Measurements from ENCODE around the gene ST3GAL3. TPM values are rescaled to one million over a fixed set of nuclear protein-coding genes. Genes with fewer than 3 reads are reported as not detected.

The ST3GAL3 gene
- total and polyA plus RNA-seq, 12 donors = 14.5 to 39.3 (median 31.7) TPM

GRCh38 chr1:43742026-43742425, 34.7 kb downstream of the ST3GAL3 start:
- Histone ChIP-seq H3K9me3 (no peaks in the 10 kb centered on the region), H3K4me1 (peaks cover 0 to 8% (median 0%) of the 10 kb centered on the region in 9 donors), H3K4me3 (no peak overlapping the region), H3K27me3 (no peaks in the 10 kb centered on the region), H3K36me3 (peaks cover 0 to 65% (median 0%) of the 10 kb centered on the region in 9 donors), H3K27ac (no peak overlapping the region)
- ATAC-seq (no peak), DNase-seq (no peak)
- WGBS, 2 donors = 88 to 94% methylated on average over 4 of the region's 4 CpGs
- intact Hi-C loops (cut with DNase I) = no loop called here
- no peak for TF ChIP-seq CTCF (IDR thresholded peaks at IDR 0.05)

DNA sequence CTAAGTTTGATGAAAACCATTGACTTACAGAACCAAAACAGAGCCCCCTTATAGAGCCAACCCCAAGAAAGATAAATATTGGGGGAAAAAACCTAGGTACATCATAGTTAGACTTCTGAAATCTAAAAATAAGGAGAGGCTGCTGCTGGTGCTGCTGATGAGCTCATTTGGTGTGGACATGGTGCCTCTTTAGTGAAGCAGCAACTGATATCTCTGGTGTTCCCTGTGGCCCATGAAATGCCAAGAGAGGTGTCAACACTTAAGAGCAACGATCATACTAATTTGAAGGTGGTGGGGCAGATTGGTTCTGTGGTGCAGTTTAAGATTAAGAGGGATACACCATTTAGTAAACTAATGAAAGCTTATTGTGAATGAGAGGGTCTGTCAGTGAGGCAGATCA, 35.9 kb downstream of the ST3GAL3 start:
- ATAC-seq = peak in 7 of 8 donors; percentile 34 to 90 (median 72)
- TF ChIP-seq CTCF (IDR thresholded peaks at IDR 0.05) = no peak

GRCh38 chr1:43747736-43748135, 40.4 kb downstream of the ST3GAL3 start:
- H3K4me1 ChIP-seq = peaks cover 0 to 8% (median 0%) of the 10 kb centered on the region in 9 donors
- WGBS, 2 donors = 98 to 99% methylated on average over 4 of the region's 4 CpGs
- intact Hi-C loops (cut with DNase I) = no loop called here
- no peak for DNase-seq
- H3K27ac ChIP-seq = no peak overlapping the region
- no peak for ATAC-seq
- no peak overlapping the region for H3K4me3 ChIP-seq
- H3K36me3 ChIP-seq = peaks cover 0 to 20% (median 0%) of the 10 kb centered on the region in 9 donors
- TF ChIP-seq CTCF (IDR thresholded peaks at IDR 0.05) = no peak
- no peaks in the 10 kb centered on the region for H3K9me3 ChIP-seq
- no peaks in the 10 kb centered on the region for H3K27me3 ChIP-seq

More for the DNA sequence above, 35.9 kb downstream of the ST3GAL3 start:
- DNase-seq = peak in 1 of 2 donors; percentile 8
- H3K9me3 ChIP-seq = no peaks in the 10 kb centered on the region
- no peaks in the 10 kb centered on the region for H3K27me3 ChIP-seq
- no peak overlapping the region for H3K4me3 ChIP-seq
- peaks cover 0 to 60% (median 0%) of the 10 kb centered on the region in 9 donors for H3K36me3 ChIP-seq
- 58 to 66% methylated on average over 1 of the region's 1 CpG for WGBS, 2 donors
- no peak overlapping the region for H3K27ac ChIP-seq
- intact Hi-C loops (cut with DNase I) = no loop called here
- peaks cover 0 to 8% (median 0%) of the 10 kb centered on the region in 9 donors for H3K4me1 ChIP-seq

DNA sequence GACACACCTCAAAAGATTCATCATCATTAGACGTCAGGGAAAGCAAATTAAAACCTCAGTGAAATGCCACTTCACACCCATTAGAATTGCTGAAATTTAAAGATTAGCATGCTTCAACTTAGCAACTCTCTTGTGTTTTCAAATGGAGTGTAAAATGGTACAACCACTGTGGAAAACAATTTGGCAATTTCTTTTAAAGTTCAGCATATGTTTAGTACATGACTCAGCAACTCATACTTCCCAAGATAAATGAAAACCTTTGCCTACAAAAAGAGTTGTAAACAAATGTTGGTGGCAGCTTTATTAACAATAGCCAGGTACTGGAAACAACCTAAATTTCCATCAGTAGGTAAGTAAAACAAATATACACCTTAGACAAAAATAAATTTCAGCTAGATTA, 42.7 kb downstream of the ST3GAL3 start:
- H3K36me3 ChIP-seq = peaks cover 0 to 13% (median 0%) of the 10 kb centered on the region in 9 donors
- TF ChIP-seq CTCF (IDR thresholded peaks at IDR 0.05) = no peak
- no peaks in the 10 kb centered on the region for H3K4me1 ChIP-seq
- no peak overlapping the region for H3K27ac ChIP-seq
- H3K27me3 ChIP-seq = no peaks in the 10 kb centered on the region
- whole genome bisulfite sequencing, 2 donors = 92 to 95% methylated on average over 1 of the region's 1 CpG
- intact Hi-C loops (cut with DNase I) = loop anchor here in 1 of 10 donors (10.0 kb wide), 1 partner anchor 215 kb away; the partner anchor contains the start of gene PTPRF
- ATAC-seq = no peak
- no peak overlapping the region for H3K4me3 ChIP-seq
- no peaks in the 10 kb centered on the region for H3K9me3 ChIP-seq
- no peak for DNase-seq
